PC-3 (cell line): Measurements from ENCODE around the gene JPH3.

Experiments
- EZH2 ChIP-seq: fragments of 300-600 bp; sonication (generic); IDR thresholded peaks from one replicate; pipeline ENCODE4 v1.6.1; 2017; ENCODE audit warnings: antibody characterized with exemption, mild to moderate bottlenecking, low read length; ENCODE audit not compliant: unreplicated experiment
- EZH2phosphoT487 ChIP-seq: fragments of 300-600 bp; sonication (generic); IDR thresholded peaks from 2 replicates; pipeline ENCODE4 v1.6.1; 2018; ENCODE audit warnings: mild to moderate bottlenecking, antibody characterized with exemption, low read length, borderline replicate concordance
- TF ChIP-seq, protein P1 (sequence below): fragments of 300-600 bp; sonication (generic); conservative IDR thresholded peaks from 2 replicates; pipeline ENCODE4 v1.5.1; 2017; ENCODE audit warnings: antibody characterized with exemption, low read depth, mild to moderate bottlenecking, low read length

DNA sequence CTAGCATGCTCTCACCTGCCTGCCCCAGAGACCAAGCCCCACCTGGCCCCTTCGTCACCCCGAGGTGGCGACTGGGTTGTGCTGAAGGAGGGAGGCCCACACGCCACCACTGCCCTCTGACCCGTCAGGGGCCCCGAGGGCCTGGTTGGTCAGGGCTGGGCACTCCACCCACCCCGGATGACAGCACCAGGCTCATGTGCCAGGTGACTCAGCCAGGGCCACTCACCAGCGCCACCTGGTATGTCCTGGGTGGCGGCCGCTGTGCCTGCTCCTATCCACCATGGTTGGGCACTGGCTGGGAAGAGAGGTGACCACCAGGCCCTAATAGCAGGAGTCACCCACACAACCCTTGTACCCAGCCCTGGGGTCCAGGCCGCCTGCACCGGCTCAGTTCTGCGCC, 68.9 kb downstream of the JPH3 start:
- TF ChIP-seq, protein P1, sequence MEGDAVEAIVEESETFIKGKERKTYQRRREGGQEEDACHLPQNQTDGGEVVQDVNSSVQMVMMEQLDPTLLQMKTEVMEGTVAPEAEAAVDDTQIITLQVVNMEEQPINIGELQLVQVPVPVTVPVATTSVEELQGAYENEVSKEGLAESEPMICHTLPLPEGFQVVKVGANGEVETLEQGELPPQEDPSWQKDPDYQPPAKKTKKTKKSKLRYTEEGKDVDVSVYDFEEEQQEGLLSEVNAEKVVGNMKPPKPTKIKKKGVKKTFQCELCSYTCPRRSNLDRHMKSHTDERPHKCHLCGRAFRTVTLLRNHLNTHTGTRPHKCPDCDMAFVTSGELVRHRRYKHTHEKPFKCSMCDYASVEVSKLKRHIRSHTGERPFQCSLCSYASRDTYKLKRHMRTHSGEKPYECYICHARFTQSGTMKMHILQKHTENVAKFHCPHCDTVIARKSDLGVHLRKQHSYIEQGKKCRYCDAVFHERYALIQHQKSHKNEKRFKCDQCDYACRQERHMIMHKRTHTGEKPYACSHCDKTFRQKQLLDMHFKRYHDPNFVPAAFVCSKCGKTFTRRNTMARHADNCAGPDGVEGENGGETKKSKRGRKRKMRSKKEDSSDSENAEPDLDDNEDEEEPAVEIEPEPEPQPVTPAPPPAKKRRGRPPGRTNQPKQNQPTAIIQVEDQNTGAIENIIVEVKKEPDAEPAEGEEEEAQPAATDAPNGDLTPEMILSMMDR = peak; percentile 34; the same call in 1 of the 2 replicates
- TF ChIP-seq EZH2 (no peak), EZH2phosphoT487 (no peak)
